ENCODE data around the gene TMEM231.

Gene TMEM231, protein sequence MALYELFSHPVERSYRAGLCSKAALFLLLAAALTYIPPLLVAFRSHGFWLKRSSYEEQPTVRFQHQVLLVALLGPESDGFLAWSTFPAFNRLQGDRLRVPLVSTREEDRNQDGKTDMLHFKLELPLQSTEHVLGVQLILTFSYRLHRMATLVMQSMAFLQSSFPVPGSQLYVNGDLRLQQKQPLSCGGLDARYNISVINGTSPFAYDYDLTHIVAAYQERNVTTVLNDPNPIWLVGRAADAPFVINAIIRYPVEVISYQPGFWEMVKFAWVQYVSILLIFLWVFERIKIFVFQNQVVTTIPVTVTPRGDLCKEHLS

DNA sequence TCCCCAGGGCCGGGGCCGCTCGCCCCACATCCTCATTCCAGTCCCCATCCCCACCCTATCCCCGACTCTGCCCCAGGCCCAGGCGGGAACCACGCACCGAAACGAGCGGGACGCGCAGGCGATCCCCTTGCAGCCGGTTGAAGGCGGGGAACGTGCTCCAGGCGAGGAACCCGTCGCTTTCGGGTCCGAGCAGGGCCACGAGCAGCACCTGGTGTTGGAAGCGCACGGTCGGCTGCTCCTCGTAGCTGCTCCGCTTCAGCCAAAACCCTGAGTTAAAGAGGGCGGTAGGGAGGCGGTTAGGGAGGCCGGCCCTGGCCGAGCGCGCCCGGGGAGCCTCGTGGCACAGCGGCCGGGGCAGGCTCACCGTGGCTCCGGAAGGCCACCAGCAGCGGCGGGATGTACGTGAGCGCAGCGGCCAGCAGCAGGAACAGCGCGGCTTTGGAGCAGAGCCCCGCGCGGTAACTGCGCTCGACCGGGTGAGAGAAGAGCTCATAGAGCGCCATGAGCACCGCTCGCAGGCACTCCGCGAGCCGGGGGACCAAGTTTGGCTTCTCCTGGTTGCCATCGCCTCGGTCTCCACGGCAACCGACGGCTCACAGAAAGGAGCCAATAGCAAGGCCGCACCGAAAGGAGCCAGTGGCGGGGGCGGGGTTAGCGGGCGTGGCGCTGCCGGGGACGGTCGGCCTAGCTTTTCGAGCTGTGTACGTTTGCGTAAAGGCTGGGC is at the start of gene TMEM231:
Gene TMEM231, minus strand, starts transcription at position 546 of the 724 bp plus-strand sequence. Its CDS starts 43 bp downstream, at position 503.
- H3K4me2 ChIP-seq (ENCODE audit: low read depth, low read length) = peak within 1 kb of the TSS; percentile 86
- no peak for TF ChIP-seq EZH2phosphoT487 (IDR thresholded peaks at IDR 0.05; ENCODE audit: low read length)
- H3K36me3 ChIP-seq (replicated peaks; ENCODE audit: insufficient read depth, low read length) = no peaks in the 10 kb centered on the region
- no peaks in the 10 kb centered on the region for H4K20me1 ChIP-seq (ENCODE audit: insufficient read depth, low read length)
- H3K4me3 ChIP-seq (ENCODE audit: low read length) = peak within 1 kb of the TSS; percentile 72
- no peaks in the 10 kb centered on the region for H3K79me2 ChIP-seq (ENCODE audit: low read length)
- H3K4me1 ChIP-seq (ENCODE audit: low read length) = no peaks in the 10 kb centered on the region
- peak; percentile 91 for DNase-seq
- H3F3A ChIP-seq (ENCODE audit: insufficient read depth, low read length) = peaks cover 4% of the 10 kb centered on the region; the same call in 1 of the 2 replicates
- no peaks in the 10 kb centered on the region for H3K9me2 ChIP-seq (replicated peaks; ENCODE audit: insufficient read depth, low read length)
- peak within 1 kb of the TSS; percentile 70 for H2AFZ ChIP-seq (ENCODE audit: low read length)
- peak within 1 kb of the TSS; percentile 77 for H3K27ac ChIP-seq (ENCODE audit: low read length)
- no peaks in the 10 kb centered on the region for H3K9me3 ChIP-seq (replicated peaks; ENCODE audit: insufficient read depth, low read length)
- H3K9ac ChIP-seq (ENCODE audit: low read length) = peak within 1 kb of the TSS; percentile 70
- no peaks in the 10 kb centered on the region for H3K27me3 ChIP-seq (replicated peaks; ENCODE audit: insufficient read depth, low read length)

DNA sequence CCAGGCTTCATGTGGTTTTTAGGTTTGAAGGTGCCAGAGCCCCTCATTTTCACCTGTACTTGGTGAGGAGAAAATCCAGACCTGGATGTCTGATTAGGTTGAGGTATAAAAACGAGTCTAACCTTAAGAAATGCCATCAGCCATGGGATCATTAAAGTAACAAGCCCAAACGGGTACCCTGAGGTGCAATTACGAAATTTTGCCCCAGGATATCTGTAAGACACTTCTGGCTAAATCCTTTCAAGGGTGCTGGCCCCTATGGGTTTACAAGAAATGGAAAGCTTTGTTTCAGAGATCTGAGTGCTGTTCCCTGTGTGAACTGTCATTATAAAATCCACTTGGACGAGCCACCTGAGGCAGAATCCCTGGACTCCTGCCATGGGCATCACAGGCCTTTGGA is 47.2 kb upstream of the TMEM231 start:
- Histone ChIP-seq H4K20me1 (ENCODE audit: insufficient read depth, low read length) (no peaks in the 10 kb centered on the region), H3K4me3 (ENCODE audit: low read length) (no peak overlapping the region), H3K9me3 (replicated peaks; ENCODE audit: insufficient read depth, low read length) (no peaks in the 10 kb centered on the region), H3K36me3 (replicated peaks; ENCODE audit: insufficient read depth, low read length) (no peaks in the 10 kb centered on the region), H3K27me3 (replicated peaks; ENCODE audit: insufficient read depth, low read length) (no peaks in the 10 kb centered on the region), H3K4me2 (ENCODE audit: low read depth, low read length) (no peak overlapping the region), H3K79me2 (ENCODE audit: low read length) (no peaks in the 10 kb centered on the region), H3K9me2 (replicated peaks; ENCODE audit: insufficient read depth, low read length) (no peaks in the 10 kb centered on the region), H2AFZ (ENCODE audit: low read length) (no peak overlapping the region), H3K4me1 (ENCODE audit: low read length) (no peaks in the 10 kb centered on the region), H3K9ac (ENCODE audit: low read length) (no peak overlapping the region), H3K27ac (ENCODE audit: low read length) (no peak overlapping the region), H3F3A (ENCODE audit: insufficient read depth, low read length) (no peaks in the 10 kb centered on the region)
- TF ChIP-seq EZH2phosphoT487 (IDR thresholded peaks at IDR 0.05; ENCODE audit: low read length) (no peak), EZH2 (optimal IDR thresholded peaks at IDR 0.05; ENCODE audit: low read depth, low read length) (no peak)
- TF ChIP-seq, protein P1, sequence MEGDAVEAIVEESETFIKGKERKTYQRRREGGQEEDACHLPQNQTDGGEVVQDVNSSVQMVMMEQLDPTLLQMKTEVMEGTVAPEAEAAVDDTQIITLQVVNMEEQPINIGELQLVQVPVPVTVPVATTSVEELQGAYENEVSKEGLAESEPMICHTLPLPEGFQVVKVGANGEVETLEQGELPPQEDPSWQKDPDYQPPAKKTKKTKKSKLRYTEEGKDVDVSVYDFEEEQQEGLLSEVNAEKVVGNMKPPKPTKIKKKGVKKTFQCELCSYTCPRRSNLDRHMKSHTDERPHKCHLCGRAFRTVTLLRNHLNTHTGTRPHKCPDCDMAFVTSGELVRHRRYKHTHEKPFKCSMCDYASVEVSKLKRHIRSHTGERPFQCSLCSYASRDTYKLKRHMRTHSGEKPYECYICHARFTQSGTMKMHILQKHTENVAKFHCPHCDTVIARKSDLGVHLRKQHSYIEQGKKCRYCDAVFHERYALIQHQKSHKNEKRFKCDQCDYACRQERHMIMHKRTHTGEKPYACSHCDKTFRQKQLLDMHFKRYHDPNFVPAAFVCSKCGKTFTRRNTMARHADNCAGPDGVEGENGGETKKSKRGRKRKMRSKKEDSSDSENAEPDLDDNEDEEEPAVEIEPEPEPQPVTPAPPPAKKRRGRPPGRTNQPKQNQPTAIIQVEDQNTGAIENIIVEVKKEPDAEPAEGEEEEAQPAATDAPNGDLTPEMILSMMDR (IDR thresholded peaks at IDR 0.05; ENCODE audit: low read length) = no peak
- DNase-seq = no peak

DNA sequence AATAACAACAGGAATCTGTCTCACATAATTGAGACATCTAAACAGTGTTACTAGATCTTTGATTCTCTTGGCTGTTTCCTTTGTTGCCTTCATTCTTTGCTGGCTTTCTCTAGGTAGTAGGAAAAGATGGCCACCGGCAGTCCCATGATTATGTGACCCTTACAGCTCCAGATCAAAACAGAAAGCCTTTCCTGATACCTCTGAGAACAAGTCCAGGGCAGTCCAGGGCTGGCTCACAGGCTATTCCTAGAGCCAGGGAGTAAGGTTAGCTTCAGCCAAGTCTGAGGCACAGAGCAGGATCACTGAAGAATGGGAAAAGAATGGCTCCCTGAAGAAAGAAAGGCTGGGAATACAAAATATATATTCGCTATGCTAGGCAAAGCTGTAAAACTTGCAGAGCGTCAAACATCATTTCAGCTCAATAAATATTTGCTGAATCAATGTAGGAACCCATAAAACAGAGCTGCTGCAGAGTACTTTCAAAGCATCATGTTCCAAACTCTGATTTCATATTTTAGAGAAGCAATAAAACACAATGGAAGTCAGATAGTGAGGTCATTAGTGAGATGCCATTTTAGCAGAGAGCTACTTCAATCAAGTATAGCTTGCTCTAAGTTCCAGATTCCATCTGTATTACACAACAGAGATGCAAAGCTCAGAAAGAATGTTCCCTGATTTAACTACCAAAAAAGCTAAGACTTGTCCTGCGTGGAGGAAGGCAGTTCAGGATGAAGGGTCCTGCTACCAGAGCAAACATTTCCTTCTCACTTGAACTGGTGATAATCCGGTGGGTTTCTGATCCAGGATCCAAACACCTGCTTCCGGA is 43.6 kb upstream of the TMEM231 start:
- Histone ChIP-seq H2AFZ (ENCODE audit: low read length) (no peak overlapping the region), H3K9me2 (replicated peaks; ENCODE audit: insufficient read depth, low read length) (no peaks in the 10 kb centered on the region), H3K9me3 (replicated peaks; ENCODE audit: insufficient read depth, low read length) (no peaks in the 10 kb centered on the region), H3K4me2 (ENCODE audit: low read depth, low read length) (no peak overlapping the region), H3K27me3 (replicated peaks; ENCODE audit: insufficient read depth, low read length) (no peaks in the 10 kb centered on the region), H3K79me2 (ENCODE audit: low read length) (no peaks in the 10 kb centered on the region), H3K9ac (ENCODE audit: low read length) (no peak overlapping the region), H4K20me1 (ENCODE audit: insufficient read depth, low read length) (no peaks in the 10 kb centered on the region), H3K4me1 (ENCODE audit: low read length) (no peaks in the 10 kb centered on the region), H3K36me3 (replicated peaks; ENCODE audit: insufficient read depth, low read length) (no peaks in the 10 kb centered on the region), H3K27ac (ENCODE audit: low read length) (no peak overlapping the region), H3F3A (ENCODE audit: insufficient read depth, low read length) (no peaks in the 10 kb centered on the region), H3K4me3 (ENCODE audit: low read length) (no peak overlapping the region)
- DNase-seq = no peak
- TF ChIP-seq EZH2phosphoT487 (IDR thresholded peaks at IDR 0.05; ENCODE audit: low read length) = no peak
- TF ChIP-seq, protein P1 (IDR thresholded peaks at IDR 0.05; ENCODE audit: low read length) = no peak
- TF ChIP-seq EZH2 (optimal IDR thresholded peaks at IDR 0.05; ENCODE audit: low read depth, low read length) = no peak
